ENCODE measurements around the gene CELF1. TPM values are rescaled to one million over a fixed set of nuclear protein-coding genes. Genes with fewer than 3 reads are reported as not detected.
"Not testable (repeated sequence)": the region's sequence is repeated elsewhere in the genome, so short reads cannot be mapped to it uniquely, and the experiment has no call there.

The CELF1 gene
- total RNA-seq, 1 donor from 2014 or later = 102 TPM

GRCh38 chr11:47538741-47539565 lies 14.0 kb downstream of the CELF1 start:
- DNase-seq (ENCODE audit: low spot score) = no peak

- DNase-seq (ENCODE audit: low spot score) = no peak
Observed at GRCh38 chr11:47536915-47537314, 16.0 kb downstream of the CELF1 start.

GRCh38 chr11:47534704-47535251 lies 18.2 kb downstream of the CELF1 start:
- no peak for DNase-seq (ENCODE audit: low spot score)

GRCh38 chr11:47533690-47534151 lies 19.2 kb downstream of the CELF1 start:
- DNase-seq (ENCODE audit: low spot score) = no peak

- DNase-seq (ENCODE audit: low spot score) = no peak
Observed at GRCh38 chr11:47532597-47533213, 20.2 kb downstream of the CELF1 start.

GRCh38 chr11:47531666-47532065 lies 21.3 kb downstream of the CELF1 start:
- no peak for DNase-seq (ENCODE audit: low spot score)

GRCh38 chr11:47530721-47531120 lies 22.2 kb downstream of the CELF1 start:
- DNase-seq (ENCODE audit: low spot score) = not testable (repeated sequence)

GRCh38 chr11:47529951-47530350 lies 23.0 kb downstream of the CELF1 start:
- DNase-seq (ENCODE audit: low spot score) = no peak

GRCh38 chr11:47527186-47527585 lies 25.7 kb downstream of the CELF1 start:
- no peak for DNase-seq (ENCODE audit: low spot score)

- DNase-seq (ENCODE audit: low spot score) = not testable (repeated sequence)
Observed at GRCh38 chr11:47526032-47526431, 26.9 kb downstream of the CELF1 start.

GRCh38 chr11:47524291-47524874 lies 28.5 kb downstream of the CELF1 start:
- DNase-seq (ENCODE audit: low spot score) = peak; percentile 27

- DNase-seq (ENCODE audit: low spot score) = peak; percentile 58
Observed at GRCh38 chr11:47523490-47524225, 29.3 kb downstream of the CELF1 start.

GRCh38 chr11:47518212-47518964 lies 34.5 kb downstream of the CELF1 start:
- DNase-seq (ENCODE audit: low spot score) = no peak

- no peak for DNase-seq (ENCODE audit: low spot score)
Observed at GRCh38 chr11:47516984-47517853, 35.7 kb downstream of the CELF1 start.

GRCh38 chr11:47516155-47516554 lies 36.8 kb downstream of the CELF1 start:
- DNase-seq (ENCODE audit: low spot score) = no peak

- DNase-seq (ENCODE audit: low spot score) = no peak
Observed at GRCh38 chr11:47514825-47515647, 37.9 kb downstream of the CELF1 start.

- no peak for DNase-seq (ENCODE audit: low spot score)
Observed at GRCh38 chr11:47512701-47513100, 40.2 kb downstream of the CELF1 start.

- DNase-seq (ENCODE audit: low spot score) = no peak
Observed at GRCh38 chr11:47511917-47512316, 41.0 kb downstream of the CELF1 start.

- no peak for DNase-seq (ENCODE audit: low spot score)
Observed at GRCh38 chr11:47510209-47510608, 42.7 kb downstream of the CELF1 start.
